GM23248 (cell line): Measurements from ENCODE around the gene SCNN1B.

Experiments used
- EZH2 ChIP-seq: fragments of 200-600 bp; sonication (generic); IDR thresholded peaks from 2 replicates; pipeline ENCODE4 v1.6.1; 2018; ENCODE audit warnings: antibody characterized with exemption, mild to moderate bottlenecking; ENCODE audit not compliant: insufficient read depth, poor library complexity, severe bottlenecking
- EZH2phosphoT487 ChIP-seq: fragments of 200-600 bp; sonication (generic); IDR thresholded peaks from 2 replicates; pipeline ENCODE4 v1.6.1; 2018; ENCODE audit warnings: antibody characterized with exemption, moderate library complexity, mild to moderate bottlenecking, low read depth; ENCODE audit not compliant: insufficient read depth

DNA sequence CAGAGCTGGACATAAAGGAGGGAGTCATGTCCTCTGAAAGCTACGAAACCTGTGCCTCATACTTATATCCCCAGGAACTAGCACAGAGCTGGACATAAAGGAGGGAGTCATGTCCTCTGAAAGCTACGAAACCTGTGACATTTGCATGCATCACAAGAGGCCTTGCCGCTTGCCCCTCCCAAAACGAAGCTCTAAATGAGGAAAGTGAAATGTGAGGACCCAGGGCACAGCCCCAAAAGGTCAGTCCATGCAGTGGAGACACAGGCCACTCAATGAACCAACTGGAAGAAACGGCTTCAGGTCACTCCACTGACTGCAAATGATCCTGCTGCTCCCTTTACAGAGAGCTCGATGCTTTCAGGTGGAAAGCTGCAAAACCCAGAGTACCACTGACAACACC lies 112.6 kb downstream of the SCNN1B start:
- no peak for TF ChIP-seq EZH2
- TF ChIP-seq EZH2phosphoT487, result no peak
